Measurements from ENCODE around the gene SNRNP40.

DNA sequence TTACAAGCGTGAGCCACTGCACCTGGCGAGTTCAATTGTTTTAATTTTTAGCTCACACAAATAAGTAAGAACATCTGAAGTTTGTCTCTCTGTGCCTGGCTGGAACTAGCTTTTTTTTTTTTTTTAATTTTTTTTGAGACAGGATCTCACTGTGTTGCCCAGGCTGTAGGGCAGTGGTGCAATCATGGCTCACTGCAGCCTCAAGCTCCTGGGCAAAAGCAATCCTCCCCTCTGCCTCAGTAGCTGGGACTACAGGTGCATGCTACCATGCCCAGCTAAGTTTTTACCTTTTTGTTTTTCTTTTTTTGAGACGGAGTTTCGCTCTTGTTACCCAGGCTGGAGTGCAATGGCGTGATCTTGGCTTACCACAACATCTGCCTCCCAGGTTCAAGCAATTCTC lies 64.8 kb downstream of the SNRNP40 start:
- TF ChIP-seq ZNF619 (CRISPR knock-in tag; IDR thresholded peaks at IDR 0.05) = no peak
- TF ChIP-seq, protein P1, sequence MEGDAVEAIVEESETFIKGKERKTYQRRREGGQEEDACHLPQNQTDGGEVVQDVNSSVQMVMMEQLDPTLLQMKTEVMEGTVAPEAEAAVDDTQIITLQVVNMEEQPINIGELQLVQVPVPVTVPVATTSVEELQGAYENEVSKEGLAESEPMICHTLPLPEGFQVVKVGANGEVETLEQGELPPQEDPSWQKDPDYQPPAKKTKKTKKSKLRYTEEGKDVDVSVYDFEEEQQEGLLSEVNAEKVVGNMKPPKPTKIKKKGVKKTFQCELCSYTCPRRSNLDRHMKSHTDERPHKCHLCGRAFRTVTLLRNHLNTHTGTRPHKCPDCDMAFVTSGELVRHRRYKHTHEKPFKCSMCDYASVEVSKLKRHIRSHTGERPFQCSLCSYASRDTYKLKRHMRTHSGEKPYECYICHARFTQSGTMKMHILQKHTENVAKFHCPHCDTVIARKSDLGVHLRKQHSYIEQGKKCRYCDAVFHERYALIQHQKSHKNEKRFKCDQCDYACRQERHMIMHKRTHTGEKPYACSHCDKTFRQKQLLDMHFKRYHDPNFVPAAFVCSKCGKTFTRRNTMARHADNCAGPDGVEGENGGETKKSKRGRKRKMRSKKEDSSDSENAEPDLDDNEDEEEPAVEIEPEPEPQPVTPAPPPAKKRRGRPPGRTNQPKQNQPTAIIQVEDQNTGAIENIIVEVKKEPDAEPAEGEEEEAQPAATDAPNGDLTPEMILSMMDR (CRISPR knock-in tag; IDR thresholded peaks at IDR 0.05) = no peak

Data from HepG2 (cell line).